Activated CD8-positive, alpha-beta memory T cell treated with anti-CD3 and anti-CD28 coated beads for 24 hours (primary cell): ENCODE measurements around the gene LMX1B.

Experiments used
- DNase-seq: peaks from one replicate; pipeline ENCODE4 v3.0.0-alpha.2; 2020

The LMX1B gene

GRCh38 chr9:126605792-126606482 is 7.8 kb upstream of the LMX1B start:
- DNase-seq = no peak

GRCh38 chr9:126606483-126606870 is 7.3 kb upstream of the LMX1B start:
- no peak for DNase-seq

DNA sequence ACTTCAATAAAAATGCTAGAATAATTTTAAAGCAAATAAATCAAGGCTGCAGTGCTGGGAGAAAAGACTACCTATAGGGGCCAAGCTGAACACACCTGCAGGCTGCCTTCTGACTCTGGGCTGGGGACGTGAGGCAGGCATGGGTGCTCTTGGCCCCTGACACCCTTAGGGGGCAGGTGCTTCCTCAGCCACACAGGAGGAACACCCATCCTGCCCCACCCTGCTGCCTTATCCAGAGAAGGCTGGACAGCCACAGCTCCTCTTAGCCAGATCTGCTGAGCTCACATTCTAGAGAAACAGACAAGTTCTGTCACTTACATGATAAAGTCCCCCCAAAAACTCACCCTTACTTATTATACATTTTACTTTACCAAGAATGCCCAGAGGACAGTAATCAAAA is 6.6 kb upstream of the LMX1B start:
- no peak for DNase-seq

- DNase-seq = no peak
These were observed 6.0 kb upstream of the LMX1B start for GRCh38 chr9:126607731-126608130.

GRCh38 chr9:126608551-126608950 is 5.2 kb upstream of the LMX1B start:
- no peak for DNase-seq

- DNase-seq = no peak
These were observed 4.5 kb upstream of the LMX1B start for GRCh38 chr9:126609191-126609590.

- DNase-seq = no peak
These were observed 3.9 kb upstream of the LMX1B start for GRCh38 chr9:126609711-126610388.

- DNase-seq = no peak
These were observed 2.5 kb upstream of the LMX1B start for GRCh38 chr9:126611193-126611591.

DNA sequence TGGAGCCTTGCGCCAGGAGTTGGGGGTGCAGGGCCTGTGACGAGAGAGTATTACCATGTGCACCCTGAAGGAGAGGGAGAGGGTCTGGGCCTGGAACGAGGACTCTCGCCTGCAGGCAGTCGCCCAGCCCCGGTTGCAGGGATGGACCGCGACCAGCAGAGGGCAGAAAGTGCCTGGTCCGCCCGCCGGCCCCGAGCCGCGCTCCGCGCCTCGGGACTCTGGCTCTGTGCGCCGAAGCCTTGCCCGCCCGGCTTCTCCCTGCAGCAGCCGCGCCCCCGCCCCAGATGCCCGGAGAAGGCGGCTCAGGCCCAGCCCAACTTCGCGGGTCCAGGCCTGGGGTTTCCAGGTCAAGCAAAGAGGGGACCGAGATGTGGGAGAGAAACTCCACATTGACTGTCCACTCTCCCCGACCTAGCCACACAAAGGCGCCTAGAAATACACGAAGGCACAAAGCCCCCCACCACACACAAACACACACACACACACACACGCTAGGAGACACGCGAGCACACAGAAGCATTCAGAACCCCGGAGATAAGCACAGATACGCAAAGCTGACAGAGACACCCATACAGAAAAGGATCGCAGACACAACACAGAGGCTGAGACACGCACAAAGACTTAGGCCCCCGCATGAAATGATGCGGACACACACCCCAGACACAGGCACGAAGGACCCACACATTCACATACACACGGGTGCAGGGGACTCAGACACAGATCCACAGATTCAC is 2.0 kb upstream of the LMX1B start:
- DNase-seq = peak; percentile 89

DNA sequence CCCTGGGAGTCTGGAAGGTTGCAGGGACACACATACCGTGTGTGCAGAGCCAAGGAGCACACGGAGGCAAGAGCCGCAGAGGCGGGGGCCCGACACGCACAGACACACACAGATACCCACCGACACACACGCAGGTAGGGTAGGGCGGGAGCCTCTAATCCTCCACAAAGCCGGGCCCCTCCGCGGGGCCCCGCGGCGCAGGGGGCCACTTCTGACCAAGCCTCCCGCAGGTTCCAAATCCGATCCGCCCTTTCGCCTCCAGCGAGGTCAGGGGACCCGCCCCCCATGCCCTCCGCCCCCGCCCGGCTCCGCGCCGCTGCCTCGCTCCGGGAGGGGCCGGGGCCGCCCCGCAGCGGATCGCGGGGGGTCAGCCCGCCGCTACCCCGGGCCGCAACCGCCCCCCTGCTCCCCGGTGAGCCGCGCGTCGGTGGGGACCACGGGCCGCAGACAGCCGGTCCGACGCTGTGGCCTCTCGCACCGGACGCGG is 1.4 kb upstream of the LMX1B start:
- DNase-seq = no peak

GRCh38 chr9:126612813-126613641 is 701 bp upstream of the LMX1B start:
- no peak for DNase-seq

DNA sequence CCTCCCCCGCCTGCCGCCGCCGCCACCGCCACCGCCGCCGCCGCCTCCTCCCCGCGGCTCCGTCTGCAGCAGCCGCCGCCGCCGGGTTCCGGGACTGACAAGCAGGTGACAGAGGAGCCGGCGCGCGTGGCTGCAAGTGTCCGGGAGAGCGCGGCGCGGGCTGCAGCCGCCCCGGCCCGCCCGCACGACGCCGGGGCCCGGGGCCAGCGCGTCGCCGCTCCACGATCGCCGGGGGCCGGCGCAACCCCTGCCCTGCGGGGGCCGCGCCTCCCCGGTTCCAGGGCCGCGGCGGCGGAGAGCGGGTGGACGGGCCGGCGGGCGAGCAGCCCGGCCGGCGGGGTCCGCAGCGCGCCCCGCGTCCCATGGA is 343 bp downstream of the LMX1B start:
- DNase-seq = no peak

- no peak for DNase-seq
These were observed 922 bp downstream of the LMX1B start for GRCh38 chr9:126614455-126615244.

GRCh38 chr9:126615245-126615790 is 1.6 kb downstream of the LMX1B start:
- DNase-seq = no peak

- no peak for DNase-seq
These were observed 2.2 kb downstream of the LMX1B start for GRCh38 chr9:126615791-126616447.

DNA sequence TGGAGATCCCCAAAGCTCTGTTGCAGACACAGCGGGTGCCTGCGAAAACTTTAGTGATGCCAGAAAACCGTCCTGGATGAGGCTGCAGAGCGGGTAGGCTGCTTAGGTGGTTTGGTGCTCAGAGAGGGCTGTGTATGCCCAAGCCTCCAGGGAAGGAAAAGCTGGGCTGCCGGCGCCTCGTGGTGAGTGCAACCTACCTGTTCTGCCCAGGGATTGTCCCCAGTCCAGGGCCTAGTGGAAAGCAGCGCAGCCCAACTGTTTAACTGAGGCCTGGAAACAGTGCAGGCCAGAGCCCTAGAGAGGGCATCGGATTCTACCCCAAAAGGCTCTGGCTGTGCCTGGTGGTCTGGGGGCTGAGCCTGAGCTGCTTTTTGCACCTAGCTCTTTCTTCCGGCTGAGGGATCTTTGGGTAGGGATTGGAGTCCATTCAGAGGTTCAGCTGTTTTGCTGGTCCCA is 2.8 kb downstream of the LMX1B start:
- DNase-seq = no peak

DNA sequence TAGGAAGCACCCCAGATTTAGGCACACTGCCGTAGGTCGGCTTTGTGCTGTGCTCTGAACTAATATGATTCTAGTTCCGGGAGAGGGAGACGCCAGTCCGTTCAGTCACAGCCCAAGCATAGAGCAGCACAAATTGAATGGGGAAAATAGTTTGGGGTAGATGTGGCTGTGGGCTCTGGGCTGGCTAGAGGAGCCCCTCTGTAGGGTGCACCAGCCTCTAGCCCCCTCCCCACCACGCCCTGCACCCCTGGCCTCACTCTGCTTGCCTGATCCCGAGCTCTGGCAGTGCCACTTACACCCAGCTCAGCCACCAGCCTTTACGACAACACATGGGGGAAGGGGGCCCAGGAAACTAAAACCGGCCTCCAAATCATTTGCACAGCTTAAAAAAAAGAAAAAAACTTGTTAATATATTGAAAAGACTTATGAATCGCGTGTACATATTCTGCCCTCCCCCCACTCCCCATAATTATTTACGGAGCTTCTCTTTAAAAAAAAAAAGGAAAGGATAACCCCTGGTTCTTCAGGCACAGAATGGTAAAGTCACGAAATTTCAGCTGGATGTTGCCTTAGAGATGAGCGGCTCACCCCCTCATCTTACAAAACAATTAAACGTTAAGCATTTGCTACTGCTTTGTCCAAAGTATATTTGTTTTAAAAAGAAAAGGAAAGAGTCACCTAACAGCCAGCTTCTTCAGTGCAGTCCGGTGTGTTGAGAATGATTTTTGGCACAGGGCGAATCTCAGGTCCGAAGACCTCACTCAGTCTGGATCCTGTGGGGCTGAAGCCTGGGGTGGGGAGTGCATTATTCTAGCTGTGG is 3.5 kb downstream of the LMX1B start:
- no peak for DNase-seq

DNA sequence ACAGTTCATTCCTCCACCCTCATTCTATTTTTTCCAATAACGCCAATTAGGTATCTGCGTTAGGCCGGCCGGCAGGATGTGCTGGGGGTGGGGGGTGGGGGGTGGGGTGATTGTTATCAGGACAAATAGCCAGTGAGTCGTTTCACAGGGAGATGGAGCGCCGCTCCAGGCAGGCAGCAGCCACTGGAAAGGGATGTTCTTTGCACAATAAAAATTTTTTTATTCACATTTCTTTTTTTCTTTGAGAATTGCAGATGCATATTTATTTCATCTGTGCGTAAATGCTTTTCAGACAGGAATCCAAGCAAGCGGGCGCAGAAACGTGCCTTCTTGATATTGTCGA is 4.1 kb downstream of the LMX1B start:
- no peak for DNase-seq

- no peak for DNase-seq
These were observed 4.5 kb downstream of the LMX1B start for GRCh38 chr9:126618190-126618584.

- no peak for DNase-seq
These were observed 5.0 kb downstream of the LMX1B start for GRCh38 chr9:126618585-126619360.
